HepG2 (cell line): Measurements from ENCODE around the gene TBL2. TPM values are rescaled to one million over a fixed set of nuclear protein-coding genes. Genes with fewer than 3 reads are reported as not detected.

ENCODE experiments used
- CEBPG ChIP-seq: IDR thresholded peaks from 2 replicates; pipeline ENCODE4 v1.6.1; 2016
- CSRNP2 ChIP-seq: sonication (generic); formaldehyde crosslinking; conservative IDR thresholded peaks from 2 replicates; pipeline ENCODE4 v1.8.0; 2022; ENCODE audit warnings: low read depth, missing genetic modification reagents
- ERF ChIP-seq: IDR thresholded peaks from 2 replicates; pipeline ENCODE4 v1.6.1; 2018; ENCODE audit warnings: missing biosample characterization, missing genetic modification reagents
- GZF1 ChIP-seq: sonication (generic); formaldehyde crosslinking; IDR thresholded peaks from 2 replicates; pipeline ENCODE4 v1.5.1; 2020; ENCODE audit warnings: mild to moderate bottlenecking, missing genetic modification reagents
- HHEX ChIP-seq: IDR thresholded peaks from 2 replicates; pipeline ENCODE4 v1.6.1; 2016; ENCODE audit warnings: control low read depth
- HOXA3 ChIP-seq: sonication (generic); formaldehyde crosslinking; IDR thresholded peaks from 2 replicates; pipeline ENCODE4 v1.5.0; 2020; ENCODE audit warnings: missing genetic modification reagents
- IRF2 ChIP-seq: IDR thresholded peaks from 2 replicates; pipeline ENCODE4 v1.6.1; 2018; ENCODE audit warnings: missing genetic modification reagents, missing compliant biosample characterization
- ISL2 ChIP-seq: sonication (generic); formaldehyde crosslinking; IDR thresholded peaks from 2 replicates; pipeline ENCODE4 v1.5.0; 2020; ENCODE audit warnings: missing genetic modification reagents
- KDM2A ChIP-seq: sonication (generic); formaldehyde crosslinking; IDR thresholded peaks from 2 replicates; pipeline ENCODE4 v1.4.0; 2020; ENCODE audit warnings: low read depth, missing genetic modification reagents, borderline replicate concordance
- LCORL ChIP-seq, 2 experiments: fragments of 450-650 bp in 1 of 2; sonication (generic) in 1 of 2; formaldehyde crosslinking in 1 of 2; IDR thresholded peaks; 2 replicates each; pipeline versions ENCODE4 v1.5.0 to v1.6.1; 2017 to 2020; ENCODE audit warnings: antibody characterized with exemption in 1 of 2, missing genetic modification reagents in 1 of 2
- MED1 ChIP-seq: sonication (generic); formaldehyde crosslinking; IDR thresholded peaks from 2 replicates; pipeline ENCODE4 v1.4.0; 2020; ENCODE audit warnings: missing genetic modification reagents
- RBFOX2 ChIP-seq: fragments of 200-400 bp; formaldehyde crosslinking; IDR thresholded peaks from 2 replicates; pipeline ENCODE4 v1.6.1; 2017; ENCODE audit warnings: low read depth, mild to moderate bottlenecking, low read length
- TRAFD1 ChIP-seq: sonication (generic); formaldehyde crosslinking; IDR thresholded peaks from 2 replicates; pipeline ENCODE4 v1.5.1; 2020; ENCODE audit warnings: missing genetic modification reagents, mild to moderate bottlenecking, borderline replicate concordance
- ZNF260 ChIP-seq: sonication (generic); formaldehyde crosslinking; IDR thresholded peaks from 2 replicates; pipeline ENCODE4 v1.4.0; 2020; ENCODE audit warnings: missing genetic modification reagents, low read depth, mild to moderate bottlenecking, borderline replicate concordance
- ZNF350 ChIP-seq: sonication (generic); formaldehyde crosslinking; IDR thresholded peaks from 2 replicates; pipeline ENCODE4 v1.4.0; 2020; ENCODE audit warnings: mild to moderate bottlenecking, low read depth, missing genetic modification reagents, borderline replicate concordance
- ZNF557 ChIP-seq: sonication (generic); formaldehyde crosslinking; IDR thresholded peaks from 2 replicates; pipeline ENCODE4 v1.4.0; 2020; ENCODE audit warnings: missing genetic modification reagents
- ZNF788 ChIP-seq: sonication (generic); formaldehyde crosslinking; IDR thresholded peaks from 2 replicates; pipeline ENCODE4 v1.5.0; 2020; ENCODE audit warnings: mild to moderate bottlenecking, missing genetic modification reagents, borderline replicate concordance
- ZNF792 ChIP-seq: IDR thresholded peaks from 2 replicates; pipeline ENCODE4 v1.6.1; 2016
- ZNF878 ChIP-seq: sonication (generic); formaldehyde crosslinking; IDR thresholded peaks from 2 replicates; pipeline ENCODE4 v1.8.1; 2023; ENCODE audit warnings: mild to moderate bottlenecking, missing genetic modification reagents, moderate library complexity
- polyA plus RNA-seq, 8 experiments: library from polyadenylated mRNA; depleted of rRNA in 3 of 8; stranded (reverse) in 7 of 8; unstranded in 1 of 8; fragments of >200 nt; fragmentation: Illumina TruSeq in 4 of 8; extraction: Trizol in 4 of 8; gene quantifications; 2 replicates each; pipeline versions ENCODE4 v1.2.1 to v1.2.3, GENCODE V29; 2011 to 2016; ENCODE audit warnings: low read depth in 4 of 8, missing spikeins in 1 of 8, mixed read lengths in 1 of 8; ENCODE audit not compliant: insufficient read depth in 1 of 8
- total RNA-seq, 5 experiments: library from RNA; depleted of rRNA; stranded (reverse); fragments of >200 nt; fragmentation: Illumina TruSeq; extraction: Trizol; gene quantifications; 2 replicates each; pipeline ENCODE4 v1.2.3, GENCODE V29; 2016; ENCODE audit warnings: low read depth in 1 of 5
- TF ChIP-seq, protein P1 (sequence below): sonication (generic); formaldehyde crosslinking; IDR thresholded peaks from 2 replicates; pipeline ENCODE4 v1.8.0; 2022; ENCODE audit warnings: missing genetic modification reagents, low read depth, mild to moderate bottlenecking, borderline replicate concordance
- TF ChIP-seq, protein P2 (sequence below): IDR thresholded peaks from 2 replicates; pipeline ENCODE4 v1.6.1; 2016; ENCODE audit warnings: mild to moderate bottlenecking
- TF ChIP-seq, protein P3 (sequence below): sonication (generic); formaldehyde crosslinking; IDR thresholded peaks from 2 replicates; pipeline ENCODE4 v1.4.0; 2020; ENCODE audit warnings: missing genetic modification reagents

Gene TBL2
- total and polyA plus RNA-seq, 2 of the 13 experiments (the other 11 are each of a cell fraction or from before 2014, with no cell fraction given), result 43.4 to 47.2 TPM

GRCh38 chr7:73613954-73614735, 35.8 kb upstream of the TBL2 start (continued):
- TF ChIP-seq CSRNP2 (CRISPR knock-in tag), result no peak
- TF ChIP-seq TRAFD1 (CRISPR knock-in tag), result no peak
- no peak for TF ChIP-seq ZNF260 (CRISPR knock-in tag)
- peak; percentile 50 for TF ChIP-seq RBFOX2
- TF ChIP-seq ERF (CRISPR knock-in tag), result no peak
- TF ChIP-seq HOXA3 (CRISPR knock-in tag), result peak; percentile 13; the same call in 1 of the 2 replicates
- TF ChIP-seq ZNF792 (CRISPR knock-in tag), result no peak
- TF ChIP-seq ISL2 (CRISPR knock-in tag), result no peak
- no peak for TF ChIP-seq HHEX (CRISPR knock-in tag)
- TF ChIP-seq ZNF557, result no peak
- 0 out of 2 replicates have a peak, but pooled peaks have one; percentile 16 for TF ChIP-seq KDM2A (CRISPR knock-in tag)
- TF ChIP-seq, protein P1, sequence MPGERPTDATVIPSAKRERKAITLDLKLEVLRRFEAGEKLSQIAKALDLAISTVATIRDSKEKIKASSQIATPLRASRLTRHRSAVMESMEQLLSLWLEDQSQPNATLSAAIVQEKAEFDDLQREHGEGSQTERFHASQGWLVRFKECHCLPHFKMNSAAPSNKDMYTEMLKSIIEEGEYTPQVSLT (CRISPR knock-in tag), result no peak
- no peak for TF ChIP-seq LCORL (IDR thresholded peaks at IDR 0.05)
- peak; percentile 73 for TF ChIP-seq LCORL (CRISPR knock-in tag; IDR thresholded peaks at IDR 0.05)
- TF ChIP-seq, protein P2, sequence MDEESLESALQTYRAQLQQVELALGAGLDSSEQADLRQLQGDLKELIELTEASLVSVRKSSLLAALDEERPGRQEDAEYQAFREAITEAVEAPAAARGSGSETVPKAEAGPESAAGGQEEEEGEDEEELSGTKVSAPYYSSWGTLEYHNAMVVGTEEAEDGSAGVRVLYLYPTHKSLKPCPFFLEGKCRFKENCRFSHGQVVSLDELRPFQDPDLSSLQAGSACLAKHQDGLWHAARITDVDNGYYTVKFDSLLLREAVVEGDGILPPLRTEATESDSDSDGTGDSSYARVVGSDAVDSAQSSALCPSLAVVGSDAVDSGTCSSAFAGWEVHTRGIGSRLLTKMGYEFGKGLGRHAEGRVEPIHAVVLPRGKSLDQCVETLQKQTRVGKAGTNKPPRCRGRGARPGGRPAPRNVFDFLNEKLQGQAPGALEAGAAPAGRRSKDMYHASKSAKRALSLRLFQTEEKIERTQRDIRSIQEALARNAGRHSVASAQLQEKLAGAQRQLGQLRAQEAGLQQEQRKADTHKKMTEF (CRISPR knock-in tag), result no peak
- TF ChIP-seq ZNF350 (CRISPR knock-in tag), result 0 out of 2 replicates have a peak, but pooled peaks have one; percentile 32
- no peak for TF ChIP-seq CEBPG
- TF ChIP-seq, protein P3, sequence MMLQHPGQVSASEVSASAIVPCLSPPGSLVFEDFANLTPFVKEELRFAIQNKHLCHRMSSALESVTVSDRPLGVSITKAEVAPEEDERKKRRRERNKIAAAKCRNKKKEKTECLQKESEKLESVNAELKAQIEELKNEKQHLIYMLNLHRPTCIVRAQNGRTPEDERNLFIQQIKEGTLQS (CRISPR knock-in tag), result no peak
- 0 out of 2 replicates have a peak, but pooled peaks have one; percentile 18 for TF ChIP-seq ZNF878 (CRISPR knock-in tag)
- TF ChIP-seq IRF2 (CRISPR knock-in tag), result no peak
- no peak for TF ChIP-seq GZF1 (CRISPR knock-in tag)
- TF ChIP-seq MED1, result peak; percentile 39; the same call in 1 of the 2 replicates
- TF ChIP-seq ZNF788 (CRISPR knock-in tag), result no peak; the same call in 1 of the 2 replicates
